HG02678 (cell line): ENCODE results near the gene TSN.
"Not testable (repeated sequence)": the region's sequence is repeated elsewhere in the genome, so short reads cannot be mapped to it uniquely, and the experiment has no call there.

Source experiments
- ATAC-seq: cut with Tn5 transposase; IDR thresholded peaks from one replicate; pipeline ENCODE4 v1.9.1; 2021; ENCODE audit warnings: mild to moderate bottlenecking, moderate library complexity; ENCODE audit not compliant: unreplicated experiment

TSN gene

GRCh38 chr2:121755237-121756111 is at the start of gene TSN:
Gene TSN (plus strand): TSS chr2:121755651. CDS start chr2:121755780, 129 bp downstream.
- ATAC-seq = peak; percentile 100

GRCh38 chr2:121705958-121706357 is 49.5 kb upstream of the TSN start:
- no peak for ATAC-seq

GRCh38 chr2:121707344-121707919 is 48.0 kb upstream of the TSN start:
- ATAC-seq = no peak

GRCh38 chr2:121707920-121708361 is 47.5 kb upstream of the TSN start:
- ATAC-seq = no peak

- no peak for ATAC-seq
Observed at GRCh38 chr2:121709776-121710469, 45.5 kb upstream of the TSN start.

GRCh38 chr2:121710470-121711170 is 44.8 kb upstream of the TSN start:
- no peak for ATAC-seq

GRCh38 chr2:121711481-121711880 is 44.0 kb upstream of the TSN start:
- ATAC-seq = not testable (repeated sequence)

GRCh38 chr2:121716126-121716525 is 39.3 kb upstream of the TSN start:
- ATAC-seq = no peak

GRCh38 chr2:121717529-121717928 is 37.9 kb upstream of the TSN start:
- ATAC-seq = no peak

GRCh38 chr2:121721926-121722325 is 33.5 kb upstream of the TSN start:
- no peak for ATAC-seq

- no peak for ATAC-seq
Observed at GRCh38 chr2:121722479-121722878, 33.0 kb upstream of the TSN start.

GRCh38 chr2:121723316-121723715 is 32.1 kb upstream of the TSN start:
- ATAC-seq = no peak

- ATAC-seq = no peak
Observed at GRCh38 chr2:121727332-121727731, 28.1 kb upstream of the TSN start.

GRCh38 chr2:121727950-121728349 is 27.5 kb upstream of the TSN start:
- no peak for ATAC-seq

- no peak for ATAC-seq
Observed at GRCh38 chr2:121731366-121731765, 24.1 kb upstream of the TSN start.

- ATAC-seq = not testable (repeated sequence)
Observed at GRCh38 chr2:121734544-121734943, 20.9 kb upstream of the TSN start.

- no peak for ATAC-seq
Observed at GRCh38 chr2:121735518-121736074, 19.9 kb upstream of the TSN start.

- no peak for ATAC-seq
Observed at GRCh38 chr2:121736140-121736461, 19.4 kb upstream of the TSN start.

GRCh38 chr2:121736462-121737336 is 18.8 kb upstream of the TSN start, which contains the start of gene NIFK:
Gene NIFK (minus strand): TSS chr2:121736875. CDS start chr2:121736850, 25 bp downstream.
- ATAC-seq = peak; percentile 90

GRCh38 chr2:121740973-121741372 is 14.5 kb upstream of the TSN start:
- no peak for ATAC-seq
